Stimulated activated CD4-positive, alpha-beta T cell treated with anti-CD3 and anti-CD28 coated beads, Interleukin-1b, Interleukin-23, amount 100 ng/mL, for 24 hours (primary cell): Measurements from ENCODE around the gene NUSAP1.
"Not testable (repeated sequence)": the region's sequence is repeated elsewhere in the genome, so short reads cannot be mapped to it uniquely, and the experiment has no call there.

ENCODE experiments used
- DNase-seq, 4 experiments: peaks; one replicate each; pipeline ENCODE4 v3.0.0-alpha.2; 2020; ENCODE audit warnings: low read depth in 4 of 4, low spot score in 1 of 4

The NUSAP1 gene, protein sequence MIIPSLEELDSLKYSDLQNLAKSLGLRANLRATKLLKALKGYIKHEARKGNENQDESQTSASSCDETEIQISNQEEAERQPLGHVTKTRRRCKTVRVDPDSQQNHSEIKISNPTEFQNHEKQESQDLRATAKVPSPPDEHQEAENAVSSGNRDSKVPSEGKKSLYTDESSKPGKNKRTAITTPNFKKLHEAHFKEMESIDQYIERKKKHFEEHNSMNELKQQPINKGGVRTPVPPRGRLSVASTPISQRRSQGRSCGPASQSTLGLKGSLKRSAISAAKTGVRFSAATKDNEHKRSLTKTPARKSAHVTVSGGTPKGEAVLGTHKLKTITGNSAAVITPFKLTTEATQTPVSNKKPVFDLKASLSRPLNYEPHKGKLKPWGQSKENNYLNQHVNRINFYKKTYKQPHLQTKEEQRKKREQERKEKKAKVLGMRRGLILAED

DNA sequence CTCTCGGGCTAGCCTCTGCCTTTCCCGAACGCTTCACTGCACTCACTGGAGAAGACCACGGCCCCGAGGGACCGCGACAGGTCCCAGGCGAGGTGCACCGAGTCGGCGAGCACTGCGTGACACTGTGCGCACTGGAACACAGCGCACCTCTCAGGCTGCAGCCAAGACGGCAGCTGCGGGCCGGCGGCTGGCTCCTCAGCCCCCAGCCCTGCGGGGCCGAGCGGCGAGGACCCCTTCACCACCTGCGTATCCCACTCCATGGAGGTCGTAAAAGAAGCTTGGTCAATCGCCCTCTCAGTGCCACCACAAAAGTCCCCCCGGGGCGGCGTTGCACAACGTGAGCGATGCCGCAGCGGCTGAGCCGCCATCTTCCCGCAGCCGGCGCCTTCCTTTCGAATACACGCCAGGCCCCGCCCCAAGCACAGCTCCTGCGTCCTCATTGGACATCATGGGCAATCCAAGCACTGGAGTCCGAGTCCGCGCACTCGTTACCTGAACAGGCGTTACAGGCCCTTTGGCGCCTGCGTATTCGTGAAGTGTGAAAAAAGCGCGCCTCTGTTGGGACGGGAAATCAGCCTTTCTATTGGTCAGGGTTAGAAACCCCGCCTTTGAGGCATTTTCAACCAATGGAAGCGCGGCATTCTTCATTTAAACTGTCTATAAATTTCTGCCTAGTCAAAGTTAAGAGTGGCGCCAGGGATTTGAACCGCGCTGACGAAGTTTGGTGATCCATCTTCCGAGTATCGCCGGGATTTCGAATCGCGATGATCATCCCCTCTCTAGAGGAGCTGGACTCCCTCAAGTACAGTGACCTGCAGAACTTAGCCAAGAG, at the start of gene NUSAP1, which contains the start of gene OIP5:
NUSAP1 (plus strand) TSS at position 688 of the 832 bp plus-strand sequence; CDS start at position 765, 77 bp downstream.
OIP5 (minus strand) TSS at position 398 of the 832 bp plus-strand sequence; CDS start at position 368, 30 bp downstream.
- peak; percentile 84 to 98 (median 94) for DNase-seq

DNA sequence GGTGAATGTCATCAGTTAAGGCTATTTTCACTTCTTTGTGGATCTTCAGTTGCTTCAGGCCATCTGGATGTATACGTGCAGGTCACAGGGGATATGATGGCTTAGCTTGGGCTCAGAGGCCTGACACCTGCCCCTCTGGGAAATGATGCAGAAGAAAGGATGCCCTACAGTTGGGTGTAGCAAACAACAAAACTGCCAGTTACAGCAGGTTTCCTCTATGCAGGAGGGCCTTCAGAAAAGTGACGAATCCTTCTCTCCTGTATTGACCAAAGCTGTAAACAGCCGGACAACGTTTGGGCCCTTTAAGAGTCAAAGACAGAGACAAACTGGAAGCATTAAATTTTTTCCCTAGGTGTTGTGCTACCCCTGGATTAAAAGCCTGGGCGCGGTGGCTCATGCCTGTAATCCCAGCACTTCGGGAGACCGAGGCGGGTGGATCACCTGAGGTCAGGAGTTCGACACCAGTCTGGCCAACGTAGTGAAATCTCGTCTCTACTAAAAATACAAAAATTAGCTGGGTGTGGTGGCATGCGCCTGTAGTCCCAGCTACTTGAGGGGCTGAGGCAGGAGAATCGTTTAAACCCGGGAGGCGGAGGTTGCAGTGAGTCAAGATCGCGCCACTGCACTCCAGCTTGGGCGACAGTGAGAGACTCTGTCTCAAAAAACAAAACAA, 49.6 kb upstream of the NUSAP1 start:
- DNase-seq: not testable (repeated sequence)

DNA sequence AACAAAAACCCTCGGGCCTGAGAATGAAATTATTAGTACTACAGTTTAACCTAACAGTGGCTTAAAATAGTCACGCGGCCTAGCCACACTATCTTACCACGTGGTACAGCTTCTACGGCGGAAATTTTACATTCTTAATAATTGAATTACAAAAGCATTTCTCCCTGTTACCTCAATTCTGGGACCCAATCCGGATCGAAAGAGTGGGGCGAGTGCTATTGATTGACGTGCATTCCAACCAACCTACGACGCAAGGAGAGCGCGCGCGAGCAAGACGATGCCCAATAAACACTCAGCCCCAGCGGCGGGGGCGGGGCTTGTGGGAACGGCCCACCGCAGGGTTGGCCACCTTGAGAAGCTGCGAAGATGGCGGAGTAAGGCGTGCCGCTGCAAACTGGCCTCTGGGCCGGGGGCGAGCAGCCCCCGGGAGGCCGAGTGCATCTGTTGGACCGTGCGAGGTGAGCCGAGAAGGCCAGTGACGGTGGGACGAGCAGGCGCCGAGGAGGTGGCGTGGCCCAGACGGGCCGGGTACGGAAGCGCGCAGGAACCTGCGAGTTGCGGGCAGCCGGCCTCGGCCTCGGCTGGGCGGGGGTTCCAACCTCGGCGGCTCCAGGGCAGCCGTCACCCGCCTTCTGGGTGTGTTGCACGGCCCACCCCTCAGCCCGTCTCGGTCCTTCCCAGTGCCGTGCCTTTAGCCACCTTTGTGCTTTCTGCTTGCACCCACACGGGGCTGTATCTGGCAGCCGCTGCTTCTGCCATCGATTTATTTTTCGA, 48.8 kb upstream of the NUSAP1 start:
- peak; percentile 94 to 98 (median 96) for DNase-seq

DNA sequence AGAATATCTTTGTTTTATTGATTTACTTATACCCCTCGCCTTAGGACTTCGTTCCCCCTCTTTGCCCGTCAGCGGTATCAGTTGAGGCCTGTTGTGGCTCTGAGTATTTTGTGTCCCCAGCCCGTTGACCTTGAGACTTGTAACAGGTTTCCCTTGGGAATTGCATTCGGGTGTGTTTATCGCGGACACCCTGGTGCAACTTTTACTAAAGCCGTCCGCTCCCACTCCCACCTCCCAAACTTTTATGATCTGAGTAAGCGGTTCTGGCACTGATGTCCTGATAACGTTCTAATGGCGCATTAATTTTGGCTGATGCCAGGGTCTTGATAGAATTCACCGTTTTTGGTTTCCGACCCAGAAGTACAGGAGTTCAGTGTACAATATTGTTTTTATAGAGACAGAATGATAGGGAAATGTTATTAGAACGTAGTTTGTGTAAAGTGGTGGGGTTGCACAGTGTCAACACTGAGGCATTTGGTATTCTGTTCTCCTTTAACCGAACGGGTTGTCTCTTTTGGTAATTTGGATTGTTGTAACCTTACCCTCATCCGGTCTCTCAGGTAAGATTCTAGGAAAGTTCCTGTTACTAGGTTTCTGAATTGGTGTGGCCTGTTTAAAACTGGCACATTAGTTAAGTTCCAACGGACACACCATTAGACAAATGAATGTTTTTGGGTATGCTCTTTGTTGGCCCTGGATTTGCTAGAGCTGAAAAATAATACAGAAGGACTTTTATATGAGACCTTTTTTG, 48.1 kb upstream of the NUSAP1 start:
- no peak for DNase-seq

DNA sequence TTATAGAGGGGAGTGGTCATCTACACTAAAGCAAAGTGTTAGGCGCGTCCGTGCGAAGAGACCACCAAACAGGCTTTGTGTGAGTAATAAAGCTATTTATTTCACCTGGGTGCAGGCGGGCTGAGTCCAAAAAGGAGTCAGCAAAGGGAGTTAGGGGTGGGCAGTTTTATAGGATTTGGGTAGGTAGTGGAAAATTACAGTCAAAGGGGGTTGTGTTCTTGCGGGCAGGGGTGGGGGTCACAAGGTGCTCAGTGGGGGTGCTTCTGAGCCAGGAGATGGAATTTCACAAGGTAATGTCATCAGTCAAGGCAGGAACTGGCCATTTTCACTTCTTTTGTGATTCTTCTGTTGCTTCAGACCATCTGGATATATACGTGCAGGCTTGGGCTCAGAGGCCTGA, 47.4 kb upstream of the NUSAP1 start:
- no peak for DNase-seq

DNA sequence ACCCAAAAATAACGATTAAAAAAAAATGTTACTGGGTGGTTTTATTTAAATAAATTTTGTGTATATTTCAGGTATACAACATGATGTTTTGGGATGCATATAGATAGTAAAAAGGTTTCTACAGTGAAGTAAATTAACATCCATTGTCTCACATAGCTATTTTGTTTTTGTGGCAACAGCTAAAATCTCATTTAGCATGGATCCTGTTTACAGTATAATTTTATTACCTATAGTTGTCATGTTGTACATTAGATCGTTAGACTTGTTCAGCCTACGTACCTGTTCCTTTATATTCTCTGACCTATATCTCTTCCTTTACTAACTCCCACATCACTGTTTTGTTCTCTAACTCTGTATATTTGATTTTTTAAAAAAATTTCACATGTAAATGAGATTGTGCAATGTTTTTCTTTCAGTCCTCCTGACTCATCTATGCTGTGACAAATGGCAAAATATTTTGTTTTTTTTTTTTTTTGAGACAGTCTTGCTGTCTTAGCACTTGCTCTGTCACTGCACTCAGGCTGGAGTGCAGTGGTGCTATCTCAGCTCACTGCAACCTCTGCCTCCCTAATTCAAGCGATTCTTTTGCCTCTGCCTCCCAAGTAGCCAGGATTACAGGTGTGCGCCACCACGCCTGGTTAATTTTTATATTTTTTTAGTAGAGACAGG, 45.9 kb upstream of the NUSAP1 start:
- DNase-seq: no peak

DNA sequence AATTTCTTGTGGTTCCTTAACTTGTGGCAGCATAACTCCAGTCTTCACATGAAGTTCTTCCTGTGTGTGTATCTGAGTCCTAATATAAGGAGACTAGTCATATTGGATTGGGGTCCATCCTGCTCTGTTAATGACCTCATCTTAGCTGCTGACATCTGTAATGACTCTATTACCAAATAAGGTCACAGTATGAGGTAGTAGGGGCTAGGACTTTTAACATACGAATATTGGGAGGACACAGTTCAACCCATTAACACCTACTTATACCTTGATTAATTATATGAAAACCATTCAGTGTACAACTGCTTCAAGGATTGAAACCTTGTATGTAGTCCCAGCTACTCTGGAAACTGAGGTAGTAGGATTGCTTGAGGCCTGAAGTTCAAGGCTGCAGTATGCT, 44.2 kb upstream of the NUSAP1 start:
- no peak for DNase-seq

DNA sequence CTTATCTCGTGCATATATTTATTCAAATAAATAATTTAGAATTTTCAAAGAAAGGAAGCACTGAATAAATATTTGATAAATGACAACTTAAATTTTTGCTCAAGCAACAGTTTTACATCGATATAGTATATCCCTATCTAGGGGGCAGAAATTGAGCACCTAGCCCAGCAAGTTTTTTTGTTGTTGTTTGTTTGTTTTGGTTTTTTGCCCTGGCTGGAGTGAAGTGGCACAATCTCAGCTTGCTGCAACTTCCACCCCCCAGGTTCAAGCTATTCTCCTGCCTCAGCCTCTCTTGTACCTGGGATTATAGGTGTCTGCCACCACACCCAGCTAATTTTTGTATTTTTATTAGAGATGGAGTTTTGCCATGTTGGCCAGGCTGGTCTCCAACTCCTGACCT, 42.7 kb upstream of the NUSAP1 start:
- no peak for DNase-seq

DNA sequence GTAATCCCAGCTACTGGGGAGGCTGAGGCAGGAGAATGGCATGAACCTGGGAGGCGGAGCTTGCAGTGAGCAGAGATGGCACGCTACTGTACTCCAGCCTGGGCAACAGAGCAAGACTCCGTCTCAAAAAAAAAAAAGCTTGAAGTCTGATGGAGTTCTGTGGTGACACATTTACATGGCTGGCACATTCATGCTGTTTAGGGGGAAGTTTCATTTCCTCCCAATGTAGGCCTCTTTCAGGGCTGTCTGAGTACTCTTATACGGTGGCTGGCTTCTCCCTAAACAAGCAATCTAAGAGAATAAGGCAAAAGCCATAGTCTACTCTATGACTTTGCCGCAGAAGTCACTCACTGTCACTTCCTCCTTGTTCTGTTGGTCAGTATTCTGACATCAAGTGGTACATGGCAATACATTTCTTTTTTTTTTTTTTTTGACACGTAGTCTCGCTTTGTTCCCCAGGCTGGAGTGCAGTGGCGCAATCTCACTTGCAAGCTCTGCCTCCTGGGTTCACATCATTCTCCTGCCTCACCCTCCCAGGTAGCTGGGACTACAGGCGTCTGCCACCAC, 41.5 kb upstream of the NUSAP1 start:
- DNase-seq: no peak

DNA sequence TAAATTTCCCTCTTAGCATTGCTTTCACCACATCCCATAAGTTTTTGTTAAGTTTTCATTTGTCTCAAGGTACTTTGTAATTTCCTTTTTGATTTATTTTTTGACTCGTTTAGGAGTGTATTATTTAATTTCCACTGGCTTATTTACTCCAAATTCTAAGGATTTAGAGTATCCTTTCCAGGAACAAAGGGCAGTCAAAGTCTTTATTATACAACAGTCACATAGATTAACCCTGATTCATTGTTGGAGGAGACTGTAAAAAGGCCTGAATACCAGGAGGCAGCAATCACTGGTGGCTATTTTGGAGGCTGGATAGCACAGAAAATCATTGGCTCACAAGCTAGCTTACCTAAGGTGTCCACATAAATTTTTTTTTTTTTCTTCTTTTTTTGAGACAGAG, 40.2 kb upstream of the NUSAP1 start:
- DNase-seq: no peak

DNA sequence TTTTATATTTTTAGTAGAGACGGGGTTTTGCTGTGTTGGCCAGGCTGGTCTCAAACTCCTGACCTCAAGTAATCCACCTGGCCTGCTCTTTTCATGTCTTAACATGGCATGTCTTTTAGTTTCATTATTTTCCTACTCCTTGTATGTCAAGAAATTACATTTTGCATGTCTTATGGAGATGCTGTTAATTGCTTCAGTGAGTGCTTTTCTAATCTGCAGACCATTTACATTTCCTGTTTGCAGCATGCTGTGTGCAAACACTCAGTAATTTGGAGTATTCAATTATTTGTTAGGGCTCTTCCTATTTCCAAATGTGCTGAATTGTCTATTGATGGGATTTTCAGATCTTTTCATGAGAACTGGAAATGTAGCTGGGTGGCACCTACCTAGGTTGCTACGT, 31.5 kb upstream of the NUSAP1 start:
- DNase-seq: not testable (repeated sequence)

DNA sequence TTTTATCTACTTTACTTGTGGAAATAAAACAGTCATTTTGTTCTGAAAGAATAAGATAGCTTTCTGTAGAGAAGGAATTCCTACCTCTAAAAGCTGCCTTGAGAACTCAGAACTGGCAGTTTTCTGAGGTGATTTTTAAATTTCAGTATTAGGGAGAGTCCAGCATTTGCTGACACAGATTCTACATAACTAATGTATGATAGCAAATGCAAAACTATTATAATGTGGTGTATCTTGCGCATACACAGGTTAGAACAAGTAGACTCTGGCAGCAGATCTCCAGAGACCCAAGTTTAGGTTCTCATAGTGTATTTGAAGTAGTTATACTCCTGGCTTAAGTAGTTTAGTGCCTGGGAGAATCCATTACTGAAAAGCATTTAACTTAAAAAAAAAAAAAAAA, 31.1 kb upstream of the NUSAP1 start:
- no peak for DNase-seq

DNA sequence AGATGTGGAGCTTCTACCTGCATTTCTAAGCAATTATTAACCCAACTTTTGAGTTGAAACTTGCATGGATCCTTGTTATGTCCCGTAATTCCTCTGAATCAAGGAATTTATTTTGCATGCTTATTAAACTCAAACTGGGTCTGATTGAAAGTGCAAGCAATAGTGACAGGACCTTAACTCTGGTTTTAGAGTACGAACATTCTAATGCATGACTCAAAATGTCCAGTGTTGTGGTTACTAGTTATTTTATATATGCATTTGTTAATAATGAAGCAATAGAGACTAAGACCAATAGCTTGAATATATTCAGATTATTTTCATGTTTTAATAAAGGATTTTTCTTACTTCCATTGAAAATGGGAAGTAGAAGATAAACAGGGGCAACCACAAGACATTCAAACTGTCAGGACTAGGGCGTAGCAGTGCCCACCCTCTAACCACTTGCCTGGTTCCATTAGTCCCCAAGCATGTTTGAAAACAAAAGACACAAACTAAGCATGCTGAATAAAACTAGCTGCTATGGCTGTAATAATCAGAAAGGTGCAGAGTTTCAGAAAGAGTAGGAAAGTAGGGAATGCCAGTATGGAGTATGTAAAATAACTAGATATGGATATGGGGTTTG, 28.4 kb upstream of the NUSAP1 start:
- no peak for DNase-seq

DNA sequence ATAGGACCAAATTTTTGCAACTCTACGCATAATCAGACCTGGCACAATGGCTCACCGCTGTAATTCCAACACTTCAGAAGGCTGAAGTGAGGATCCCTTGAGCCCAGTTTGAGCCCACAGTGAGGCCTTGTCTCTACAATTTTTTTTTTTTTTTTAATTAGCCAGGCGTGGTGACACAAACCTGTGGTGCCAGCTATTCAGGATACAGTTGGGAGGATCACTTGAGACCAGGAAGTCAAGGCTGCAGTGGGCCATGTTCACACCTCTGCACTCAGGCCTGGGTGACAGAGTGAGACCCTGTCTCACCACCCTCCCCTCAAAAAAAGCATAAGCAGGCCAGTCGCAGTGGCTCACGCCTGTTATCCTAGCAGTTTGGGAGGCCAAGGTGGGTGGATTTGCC, 25.0 kb upstream of the NUSAP1 start:
- DNase-seq: no peak

DNA sequence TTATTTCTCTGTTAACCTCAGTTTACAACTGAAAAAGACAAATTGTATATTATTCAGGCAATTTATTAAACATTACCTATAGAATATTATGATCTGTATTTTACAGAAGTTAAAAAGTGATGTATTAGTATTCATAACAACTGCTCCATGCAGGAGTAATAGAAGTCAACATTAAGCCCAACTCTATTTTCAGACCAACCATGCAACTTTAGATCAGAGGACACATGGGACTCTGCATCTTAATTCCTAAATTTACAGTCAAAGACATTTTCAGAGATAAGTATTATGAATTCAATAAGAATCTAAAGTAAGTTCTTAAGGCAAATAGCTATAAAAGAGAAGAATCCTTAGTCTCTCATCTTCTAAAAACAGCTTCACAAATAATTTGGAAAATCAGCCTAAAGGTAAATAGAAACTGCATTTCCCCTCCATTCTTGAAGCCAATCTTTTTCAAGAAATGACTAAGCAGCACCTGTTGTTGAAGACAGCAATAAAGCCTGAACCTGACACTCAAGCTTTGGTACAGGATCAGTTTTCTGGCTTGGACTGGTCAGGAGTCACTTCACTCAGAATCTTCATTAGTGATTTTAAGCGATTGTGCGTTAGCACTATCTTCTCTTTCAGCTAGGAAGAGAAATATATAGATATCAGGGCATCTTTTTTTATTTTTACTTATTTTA, 23.3 kb upstream of the NUSAP1 start:
- DNase-seq: no peak

DNA sequence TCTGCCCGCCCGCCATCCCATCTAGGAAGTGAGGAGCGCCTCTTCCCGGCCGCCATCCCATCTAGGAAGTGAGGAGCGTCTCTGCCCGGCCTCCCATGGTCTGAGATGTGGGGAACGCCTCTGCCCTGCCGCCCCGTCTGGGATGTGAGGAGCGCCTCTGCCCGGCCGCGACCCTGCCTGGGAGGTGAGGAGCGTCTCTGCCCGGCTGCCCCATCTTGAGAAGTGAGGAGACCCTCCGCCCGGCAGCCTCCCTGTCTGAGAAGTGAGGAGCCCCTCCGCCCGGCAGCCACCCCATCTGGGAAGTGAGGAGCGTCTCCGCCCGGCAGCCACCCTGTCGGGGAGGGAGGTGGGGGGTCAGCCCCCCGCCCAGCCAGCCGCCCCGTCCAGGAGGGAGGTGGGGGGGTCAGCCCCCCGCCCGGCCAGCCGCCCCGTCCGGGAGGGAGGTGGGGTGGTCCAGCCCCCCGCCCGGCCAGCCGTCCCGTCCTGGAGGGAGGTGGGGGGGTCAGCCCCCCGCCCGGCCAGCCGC, 11.8 kb upstream of the NUSAP1 start:
- not testable (repeated sequence) for DNase-seq

DNA sequence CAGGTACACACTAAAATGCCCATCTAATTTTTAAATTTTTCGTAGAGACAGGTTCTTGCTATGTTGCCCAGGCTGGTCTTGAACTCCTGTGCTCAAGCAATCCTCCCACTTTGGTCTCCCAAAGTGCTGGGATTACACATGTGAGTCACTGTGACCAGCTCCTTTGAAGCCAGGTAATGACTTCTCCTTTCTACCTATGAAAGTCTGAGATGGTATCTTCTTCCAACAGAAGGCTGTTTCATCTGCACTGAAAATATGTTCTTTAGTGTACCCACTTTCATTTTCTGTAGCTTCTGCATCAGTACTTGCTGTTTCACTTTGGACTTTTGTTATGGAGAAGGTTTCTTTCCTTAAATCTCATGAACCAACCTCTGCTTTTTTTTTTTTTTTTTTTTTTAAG, 9.1 kb upstream of the NUSAP1 start:
- no peak for DNase-seq

DNA sequence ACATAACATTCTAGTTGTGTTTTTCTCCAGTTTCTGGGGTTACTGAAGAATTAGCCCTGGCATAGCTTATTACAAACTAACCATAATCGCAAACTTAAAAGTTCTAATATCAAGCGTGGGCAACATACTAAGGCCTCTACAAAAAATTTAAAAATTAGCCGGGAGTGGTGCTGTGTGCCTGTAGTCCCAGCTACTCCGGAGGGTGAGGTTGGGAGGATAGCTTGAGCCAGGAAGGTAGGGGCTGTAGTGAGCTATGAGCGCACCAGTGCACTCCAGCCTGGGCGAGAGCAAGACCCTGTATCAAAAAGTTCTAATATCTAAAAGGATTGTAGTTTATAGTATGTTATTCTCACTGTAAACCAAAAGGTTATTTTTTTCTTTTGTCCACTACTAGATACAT, 1.4 kb upstream of the NUSAP1 start:
- DNase-seq: no peak
